SU-DHL-6 (cell line): Measurements from ENCODE around the gene NT5DC2.

Experiments
- H2AFZ ChIP-seq: fragments of 200-600 bp; sonication (generic); 2 replicates; pipeline ENCODE4 v1.6.1; 2014; ENCODE audit warnings: low read depth, mild to moderate bottlenecking, moderate library complexity, mixed read lengths, antibody characterized with exemption, low read length; ENCODE audit not compliant: severe bottlenecking
- H3F3A ChIP-seq: fragments of 200-600 bp; shearing (Covaris generic); 2 replicates; pipeline ENCODE4 v1.6.0; 2016; ENCODE audit warnings: antibody characterized with exemption, mild to moderate bottlenecking; ENCODE audit not compliant: insufficient read depth
- H3K27ac ChIP-seq: fragments of 200-600 bp; sonication (generic); 2 replicates; pipeline ENCODE4 v1.5.1; 2016; ENCODE audit warnings: low read depth, mild to moderate bottlenecking, low read length, moderate library complexity, mixed read lengths
- H3K27me3 ChIP-seq: fragments of 200-600 bp; sonication (generic), shearing (Covaris generic); 2 replicates; pipeline ENCODE4 v1.6.0; 2014; ENCODE audit warnings: mild to moderate bottlenecking, low read length
- H3K36me3 ChIP-seq: fragments of 200-600 bp; sonication (generic); 2 replicates; pipeline ENCODE4 v1.6.1; 2014; ENCODE audit warnings: mild to moderate bottlenecking, low read length, mixed read lengths
- H3K4me2 ChIP-seq: fragments of 300-600, 200-600 bp; shearing (Covaris generic), sonication (generic); 2 replicates; pipeline ENCODE4 v1.6.0; 2014; ENCODE audit warnings: low read length, low read depth, mild to moderate bottlenecking; ENCODE audit not compliant: poor library complexity, severe bottlenecking
- H3K4me3 ChIP-seq: fragments of 200-600 bp; sonication (generic); 2 replicates; pipeline ENCODE4 v1.5.1; 2014; ENCODE audit warnings: antibody characterized with exemption, low read length, mild to moderate bottlenecking, mixed read lengths; ENCODE audit not compliant: insufficient read depth, poor library complexity, severe bottlenecking
- H3K79me2 ChIP-seq: fragments of 200-600 bp; sonication (generic); 2 replicates; pipeline ENCODE4 v1.6.1; 2014; ENCODE audit warnings: mild to moderate bottlenecking, low read length, moderate library complexity; ENCODE audit not compliant: insufficient read depth
- H3K9ac ChIP-seq: fragments of 200-600 bp; sonication (generic); 2 replicates; pipeline ENCODE4 v1.7.0; 2014; ENCODE audit warnings: mild to moderate bottlenecking, low read length
- H3K9me2 ChIP-seq: fragments of 200-600 bp; sonication (generic); replicated peaks from 2 replicates; pipeline ENCODE4 v1.6.1; 2014; ENCODE audit warnings: low read length; ENCODE audit not compliant: insufficient read depth
- H3K9me3 ChIP-seq: fragments of 200-600 bp; sonication (generic); 2 replicates; pipeline ENCODE4 v1.6.1; 2014; ENCODE audit warnings: low read length, mixed read lengths; ENCODE audit not compliant: insufficient read depth
- H4K20me1 ChIP-seq: fragments of 200-600 bp; sonication (generic); 2 replicates; pipeline ENCODE4 v1.6.1; 2014; ENCODE audit warnings: low read depth, mild to moderate bottlenecking, antibody characterized with exemption, low read length, moderate library complexity, mixed read lengths
- CTCF ChIP-seq: fragments of 200-600 bp; sonication (generic); IDR thresholded peaks from one replicate; pipeline ENCODE4 v1.5.1; 2017; ENCODE audit warnings: antibody characterized with exemption, mild to moderate bottlenecking, low read length, moderate library complexity; ENCODE audit not compliant: insufficient read depth, poor library complexity, severe bottlenecking
- EZH2phosphoT487 ChIP-seq: fragments of 200-600 bp; sonication (generic), shearing (Covaris generic); conservative IDR thresholded peaks from 2 replicates; pipeline ENCODE4 v1.6.1; 2018; ENCODE audit warnings: mild to moderate bottlenecking, antibody characterized with exemption, low read length, moderate library complexity, mixed read lengths

The NT5DC2 gene

GRCh38 chr3:52522651-52523251 is 10.9 kb downstream of the NT5DC2 start:
- no peaks in the 10 kb centered on the region for H3K79me2 ChIP-seq
- H3K9me2 ChIP-seq, result no peaks in the 10 kb centered on the region
- no peaks in the 10 kb centered on the region for H4K20me1 ChIP-seq
- H3K4me2 ChIP-seq, result no peak overlapping the region
- H3K4me3 ChIP-seq, result no peak overlapping the region
- no peak overlapping the region for H3K27ac ChIP-seq
- H3K27me3 ChIP-seq, result no peaks in the 10 kb centered on the region
- H3F3A ChIP-seq, result no peaks in the 10 kb centered on the region
- no peak for TF ChIP-seq EZH2phosphoT487
- TF ChIP-seq CTCF, result no peak
- peaks cover 3% of the 10 kb centered on the region; the same call in 1 of the 2 replicates for H3K36me3 ChIP-seq
- H3K9me3 ChIP-seq, result no peaks in the 10 kb centered on the region
- no peak overlapping the region for H3K9ac ChIP-seq
- H2AFZ ChIP-seq, result no peak overlapping the region

- Histone ChIP-seq H3F3A (no peaks in the 10 kb centered on the region), H4K20me1 (no peaks in the 10 kb centered on the region), H3K9ac (no peak overlapping the region), H3K36me3 (no peaks in the 10 kb centered on the region; the same call in 1 of the 2 replicates), H3K79me2 (no peaks in the 10 kb centered on the region), H3K27me3 (no peaks in the 10 kb centered on the region), H3K27ac (no peak overlapping the region), H3K4me3 (no peak overlapping the region), H3K4me2 (no peak overlapping the region), H2AFZ (no peak overlapping the region), H3K9me2 (no peaks in the 10 kb centered on the region), H3K9me3 (no peaks in the 10 kb centered on the region)
- no peak for TF ChIP-seq EZH2phosphoT487
- TF ChIP-seq CTCF, result no peak
Measured at GRCh38 chr3:52521881-52522650, 11.6 kb downstream of the NT5DC2 start.

GRCh38 chr3:52521488-52521824 is 12.2 kb downstream of the NT5DC2 start:
- Histone ChIP-seq H3K4me3 (no peak overlapping the region), H3K36me3 (no peaks in the 10 kb centered on the region; the same call in 1 of the 2 replicates), H3K9me3 (no peaks in the 10 kb centered on the region), H3K4me2 (no peak overlapping the region), H3K79me2 (no peaks in the 10 kb centered on the region), H3K9ac (no peak overlapping the region), H2AFZ (no peak overlapping the region), H3K27ac (no peak overlapping the region), H3F3A (no peaks in the 10 kb centered on the region), H3K27me3 (no peaks in the 10 kb centered on the region), H3K9me2 (no peaks in the 10 kb centered on the region), H4K20me1 (no peaks in the 10 kb centered on the region)
- TF ChIP-seq EZH2phosphoT487 (no peak), CTCF (no peak)
